ENCODE measurements around the gene NKAIN2.

Gene NKAIN2

DNA sequence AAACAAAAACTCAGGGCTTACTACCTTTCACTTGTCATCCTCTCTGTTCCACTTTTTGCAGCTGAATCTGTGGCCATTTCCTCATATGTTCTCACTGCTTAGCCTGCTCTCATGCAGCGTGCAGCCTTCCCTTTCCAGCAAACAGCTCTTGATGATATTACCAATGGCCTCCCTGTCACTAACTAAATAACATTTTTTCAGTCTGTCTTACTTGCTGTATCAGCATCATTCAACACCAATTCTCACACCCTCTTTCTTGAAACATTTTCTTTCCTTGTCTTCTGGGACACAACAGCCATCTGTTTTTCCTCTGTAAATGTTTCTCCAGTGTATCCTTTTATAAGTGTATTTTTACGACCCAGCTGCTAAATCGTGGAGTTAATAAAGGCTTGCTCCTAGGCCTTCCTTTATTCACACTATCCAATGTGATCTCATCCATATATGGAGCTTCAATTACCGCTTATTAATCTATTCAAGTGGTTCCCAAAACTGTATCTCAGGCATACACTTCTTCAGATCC, 634.9 kb downstream of the NKAIN2 start:
- DNase-seq (ENCODE audit: extremely low read depth, low read depth): no peak
- TF ChIP-seq, protein P1, sequence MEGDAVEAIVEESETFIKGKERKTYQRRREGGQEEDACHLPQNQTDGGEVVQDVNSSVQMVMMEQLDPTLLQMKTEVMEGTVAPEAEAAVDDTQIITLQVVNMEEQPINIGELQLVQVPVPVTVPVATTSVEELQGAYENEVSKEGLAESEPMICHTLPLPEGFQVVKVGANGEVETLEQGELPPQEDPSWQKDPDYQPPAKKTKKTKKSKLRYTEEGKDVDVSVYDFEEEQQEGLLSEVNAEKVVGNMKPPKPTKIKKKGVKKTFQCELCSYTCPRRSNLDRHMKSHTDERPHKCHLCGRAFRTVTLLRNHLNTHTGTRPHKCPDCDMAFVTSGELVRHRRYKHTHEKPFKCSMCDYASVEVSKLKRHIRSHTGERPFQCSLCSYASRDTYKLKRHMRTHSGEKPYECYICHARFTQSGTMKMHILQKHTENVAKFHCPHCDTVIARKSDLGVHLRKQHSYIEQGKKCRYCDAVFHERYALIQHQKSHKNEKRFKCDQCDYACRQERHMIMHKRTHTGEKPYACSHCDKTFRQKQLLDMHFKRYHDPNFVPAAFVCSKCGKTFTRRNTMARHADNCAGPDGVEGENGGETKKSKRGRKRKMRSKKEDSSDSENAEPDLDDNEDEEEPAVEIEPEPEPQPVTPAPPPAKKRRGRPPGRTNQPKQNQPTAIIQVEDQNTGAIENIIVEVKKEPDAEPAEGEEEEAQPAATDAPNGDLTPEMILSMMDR (IDR thresholded peaks at IDR 0.05; ENCODE audit: low read depth, low read length): no peak

DNA sequence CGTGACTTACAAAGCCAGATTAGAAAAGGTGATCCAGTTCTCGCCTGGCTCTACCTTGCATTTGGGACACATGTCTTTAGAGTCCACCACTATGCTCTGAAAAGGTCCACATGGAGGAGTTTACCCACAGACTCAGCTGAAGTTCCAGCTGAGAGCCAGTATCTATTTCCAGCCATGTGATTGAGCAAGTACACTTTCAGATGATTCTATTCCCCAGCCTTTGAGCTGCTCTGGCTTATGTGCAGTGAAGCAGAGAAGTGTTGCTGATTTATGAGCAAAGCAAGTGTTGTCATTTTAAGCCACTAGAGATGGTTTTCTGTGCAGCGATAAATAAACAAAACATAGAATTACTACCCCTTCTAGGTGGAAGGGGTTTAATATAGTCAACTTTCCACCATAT, 637.8 kb downstream of the NKAIN2 start:
- DNase-seq (ENCODE audit: extremely low read depth, low read depth): no peak
- TF ChIP-seq, protein P1 (IDR thresholded peaks at IDR 0.05; ENCODE audit: low read depth, low read length): no peak

DNA sequence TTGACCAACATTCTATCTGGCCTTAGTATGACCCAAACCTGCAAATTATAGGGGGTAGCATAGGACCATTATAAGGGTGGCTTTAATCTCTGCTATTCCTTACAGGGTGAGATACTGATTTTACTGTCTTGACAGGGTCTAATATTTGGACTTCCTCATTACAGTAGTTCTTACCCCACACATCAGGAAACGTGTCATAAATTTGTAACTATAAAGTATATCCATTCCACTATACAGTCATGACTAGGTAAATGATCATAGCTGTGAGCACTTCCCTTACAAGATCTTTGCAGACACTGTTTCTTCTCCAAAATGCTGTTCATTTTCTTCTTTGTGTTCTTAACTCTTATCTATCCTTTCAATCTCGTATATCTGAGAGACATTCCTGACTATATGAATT, 639.9 kb downstream of the NKAIN2 start:
- DNase-seq (ENCODE audit: extremely low read depth, low read depth): no peak
- TF ChIP-seq, protein P1 (IDR thresholded peaks at IDR 0.05; ENCODE audit: low read depth, low read length): no peak

DNA sequence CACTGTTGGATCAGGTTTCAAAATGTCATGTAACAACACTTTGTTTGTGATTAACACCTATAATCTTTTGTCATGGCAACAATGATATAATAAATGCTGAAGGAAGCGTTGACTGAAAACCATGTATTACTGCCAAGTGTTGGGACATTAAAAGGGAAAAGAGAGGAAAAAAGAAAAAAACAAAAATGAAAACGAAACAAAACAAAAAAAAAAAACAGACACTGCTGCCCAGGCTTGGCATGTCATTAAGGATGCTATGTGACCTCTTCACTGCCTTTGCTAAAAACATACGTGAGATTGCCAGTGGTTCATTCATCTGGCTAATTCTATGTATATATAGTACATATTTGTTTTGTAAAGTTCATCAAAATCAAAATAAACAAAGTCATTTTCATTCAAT, 641.9 kb downstream of the NKAIN2 start:
- no peak for DNase-seq (ENCODE audit: extremely low read depth, low read depth)
- TF ChIP-seq, protein P1 (IDR thresholded peaks at IDR 0.05; ENCODE audit: low read depth, low read length): no peak

DNA sequence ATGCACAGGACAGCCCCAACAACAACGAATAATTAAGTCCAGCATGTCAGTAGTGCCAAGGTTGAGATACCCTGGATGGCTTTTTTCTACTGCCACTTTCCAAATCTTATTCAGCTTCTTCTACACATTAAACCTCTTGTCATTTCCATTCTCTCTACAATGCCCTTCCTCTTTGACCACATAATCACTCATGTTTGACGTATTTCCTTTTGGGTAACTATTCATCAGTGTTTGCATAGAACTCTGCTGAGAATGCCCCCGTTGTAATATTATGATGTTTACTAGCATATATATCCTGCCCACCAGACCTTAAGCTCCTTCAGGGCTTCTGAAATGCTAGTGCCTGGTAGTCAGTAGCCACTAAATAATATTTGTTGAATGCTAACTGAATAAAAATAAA, 643.3 kb downstream of the NKAIN2 start:
- DNase-seq (ENCODE audit: extremely low read depth, low read depth): no peak
- TF ChIP-seq, protein P1 (IDR thresholded peaks at IDR 0.05; ENCODE audit: low read depth, low read length): no peak

DNA sequence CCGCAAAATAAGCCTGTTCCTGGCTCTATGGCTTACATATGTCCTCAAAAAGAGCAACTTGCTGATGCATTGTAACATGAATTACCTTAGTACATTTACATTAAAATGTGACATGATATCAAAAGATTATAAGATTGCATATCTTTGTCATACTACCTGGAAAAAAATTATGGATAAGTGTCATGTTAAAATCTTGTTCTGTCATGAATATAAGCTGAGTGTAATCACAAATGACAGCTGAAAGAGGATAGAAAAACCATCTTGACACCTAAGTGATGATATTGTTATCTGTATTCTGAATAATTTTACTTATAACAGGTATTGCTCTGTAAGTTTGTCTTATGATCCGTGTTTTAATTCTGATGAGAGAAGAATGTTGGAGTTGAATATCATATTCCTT, 655.6 kb downstream of the NKAIN2 start:
- DNase-seq (ENCODE audit: extremely low read depth, low read depth): no peak
- TF ChIP-seq, protein P1 (IDR thresholded peaks at IDR 0.05; ENCODE audit: low read depth, low read length): no peak

DNA sequence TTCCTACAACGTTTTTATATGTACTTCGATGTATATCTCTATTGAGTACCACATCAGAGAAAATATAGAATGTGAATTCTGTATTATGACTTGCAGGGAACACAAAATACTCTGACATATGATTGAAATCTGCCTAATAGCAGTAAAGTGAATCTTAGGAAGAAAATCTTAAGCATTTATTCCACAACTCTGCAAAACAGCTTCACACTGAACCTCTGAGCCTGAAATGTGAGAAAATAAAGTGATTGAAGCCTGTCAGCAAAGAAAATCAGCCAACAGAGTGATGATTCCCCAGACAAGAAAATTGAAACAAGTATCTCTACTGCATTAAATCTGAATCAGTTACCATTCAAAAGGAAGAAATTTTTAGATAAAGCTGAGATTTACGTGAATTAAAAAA, 659.1 kb downstream of the NKAIN2 start:
- TF ChIP-seq, protein P1 (IDR thresholded peaks at IDR 0.05; ENCODE audit: low read depth, low read length): no peak
- no peak for DNase-seq (ENCODE audit: extremely low read depth, low read depth)
